GDM1 (cell line): ENCODE measurements around the gene TMEM88.
"Not testable (repeated sequence)": the region's sequence is repeated elsewhere in the genome, so short reads cannot be mapped to it uniquely, and the experiment has no call there.

ENCODE experiments used
- DNase-seq: peaks from one replicate; lab custom pipeline; 2025; lab: John Stamatoyannopoulos, UW

TMEM88 gene

GRCh38 chr17:7854851-7855659, at the start of gene TMEM88:
TSS of gene TMEM88 (plus strand) at chr17:7855066. CDS start at chr17:7855075, 9 bp downstream.
- no peak for DNase-seq

DNA sequence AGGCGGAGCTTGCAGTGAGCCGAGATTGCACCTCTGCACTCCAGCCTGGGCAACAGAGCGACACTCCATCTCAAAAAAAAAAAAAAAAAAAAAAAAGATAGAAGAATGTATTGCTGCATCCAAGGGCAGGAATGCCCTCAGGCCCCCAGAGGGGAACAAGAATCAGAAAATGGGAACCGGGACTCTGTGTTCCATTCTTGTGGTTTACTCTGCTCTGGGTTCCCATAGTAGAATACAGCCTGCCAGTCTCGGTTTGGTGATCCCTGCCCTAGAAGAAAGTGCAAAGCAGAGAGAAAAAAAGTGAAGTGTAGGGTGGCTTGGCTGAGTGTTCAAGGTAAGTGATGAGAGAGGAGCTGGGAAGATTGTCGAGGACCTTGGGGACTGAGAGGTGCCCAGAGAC, 48.3 kb upstream of the TMEM88 start:
- DNase-seq, result no peak

DNA sequence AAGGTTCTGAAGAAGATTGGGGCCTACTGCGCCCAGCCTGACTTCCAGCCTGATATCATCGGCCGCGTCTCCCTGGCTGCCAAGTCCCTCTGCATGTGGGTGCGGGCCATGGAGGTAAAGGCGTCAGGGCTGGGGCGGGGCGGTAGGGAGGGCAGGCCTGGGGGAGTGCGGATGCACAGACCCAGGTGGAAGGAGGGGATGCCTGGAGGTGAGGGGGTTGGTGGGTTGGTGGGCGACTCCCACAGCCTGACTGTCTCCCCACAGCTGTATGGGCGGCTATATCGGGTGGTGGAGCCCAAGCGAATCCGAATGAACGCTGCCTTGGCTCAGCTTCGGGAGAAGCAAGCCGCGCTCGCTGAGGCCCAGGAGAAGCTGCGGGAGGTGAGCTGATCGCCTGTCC, 47.7 kb upstream of the TMEM88 start:
- no peak for DNase-seq

DNA sequence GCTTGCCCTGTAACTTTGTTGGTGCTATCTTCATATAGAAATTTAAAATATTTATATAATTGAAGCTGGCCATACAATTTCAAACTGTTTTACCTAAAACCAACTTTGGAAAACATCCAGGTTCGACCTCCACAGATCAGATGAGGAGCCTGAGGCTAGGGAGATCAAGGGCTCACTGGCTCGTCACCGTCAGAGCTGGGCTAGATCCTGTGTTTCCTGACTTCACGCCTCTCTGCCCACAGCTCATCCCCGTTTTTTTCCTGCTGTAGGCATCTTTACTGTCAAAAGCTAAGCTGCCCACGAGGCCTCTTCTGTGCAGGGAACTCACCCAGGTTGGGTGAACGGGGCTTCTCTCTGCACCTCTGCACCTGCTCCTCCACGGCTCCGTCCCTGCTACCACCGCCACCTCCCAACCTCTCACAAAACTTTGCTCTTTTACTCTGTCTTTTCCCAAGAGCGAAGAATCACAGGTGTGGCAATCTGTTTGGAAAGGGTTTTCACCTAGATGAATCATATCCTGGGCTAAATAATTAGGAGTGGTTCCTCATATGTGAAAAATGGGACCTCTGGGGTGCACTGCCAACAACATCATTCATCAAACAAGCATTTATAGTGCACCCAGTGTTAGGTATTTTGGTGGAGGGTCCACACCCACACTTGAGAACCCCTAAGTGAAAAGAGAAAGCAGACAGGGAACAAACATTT, 45.6 kb upstream of the TMEM88 start:
- DNase-seq, result no peak

- not testable (repeated sequence) for DNase-seq
Measured at GRCh38 chr17:7809791-7810343, 45.0 kb upstream of the TMEM88 start.

DNA sequence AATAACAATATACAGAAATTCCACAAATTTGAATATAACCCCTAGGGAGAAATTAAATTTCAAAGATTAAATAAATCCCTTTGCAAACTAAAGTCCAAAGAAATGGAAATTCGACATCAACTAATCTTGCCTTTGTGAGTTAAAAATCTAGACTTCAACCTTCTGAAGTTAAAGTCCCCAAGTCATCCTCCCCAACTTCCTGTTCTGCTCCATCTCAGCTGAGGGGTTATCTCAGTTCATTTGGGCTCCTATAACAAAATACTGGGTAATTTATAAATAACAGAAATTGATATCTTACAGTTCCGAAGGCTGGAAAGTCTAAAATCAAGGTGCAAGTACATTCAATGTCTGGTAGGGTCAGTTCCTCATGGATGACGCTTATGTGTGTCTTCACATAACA, 43.6 kb upstream of the TMEM88 start:
- DNase-seq, result no peak

- DNase-seq, result no peak
Measured at GRCh38 chr17:7814969-7815368, 39.9 kb upstream of the TMEM88 start.

DNA sequence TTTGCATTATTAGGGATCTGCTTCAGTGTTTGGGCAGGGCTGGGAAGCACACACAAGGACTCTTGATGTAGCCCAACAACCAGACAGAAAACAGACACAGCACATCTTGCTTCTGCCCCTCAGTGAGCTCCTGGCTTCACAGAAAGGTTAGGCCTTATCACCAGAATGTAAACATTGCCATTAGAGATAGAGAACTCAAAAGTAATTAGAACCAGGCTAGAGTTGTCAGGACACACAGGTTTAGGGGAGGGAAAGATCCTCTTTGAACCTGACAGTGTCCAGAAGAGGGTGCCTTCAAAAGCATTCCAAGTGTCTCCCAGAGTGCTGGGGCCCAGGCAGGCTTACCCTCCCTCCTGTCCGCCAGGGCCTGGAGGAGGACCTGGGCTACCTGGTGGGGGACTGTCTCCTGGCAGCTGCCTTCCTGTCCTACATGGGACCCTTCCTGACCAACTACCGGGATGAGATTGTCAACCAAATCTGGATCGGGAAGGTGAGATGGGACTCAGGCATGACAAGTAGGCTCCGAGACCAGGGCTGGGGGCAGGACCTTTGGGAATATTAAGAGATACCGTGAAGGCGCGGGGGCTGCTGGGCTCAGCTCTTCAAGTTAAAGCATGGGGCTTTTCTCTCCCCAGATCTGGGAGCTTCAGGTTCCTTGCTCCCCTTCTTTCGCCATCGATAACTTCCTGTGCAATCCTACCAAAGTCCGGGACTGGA, 37.8 kb upstream of the TMEM88 start:
- no peak for DNase-seq

- DNase-seq, result no peak
Measured at GRCh38 chr17:7817643-7817964, 37.3 kb upstream of the TMEM88 start.

GRCh38 chr17:7818026-7818425, 36.8 kb upstream of the TMEM88 start:
- DNase-seq, result no peak

GRCh38 chr17:7818746-7819645, 35.9 kb upstream of the TMEM88 start:
- no peak for DNase-seq

DNA sequence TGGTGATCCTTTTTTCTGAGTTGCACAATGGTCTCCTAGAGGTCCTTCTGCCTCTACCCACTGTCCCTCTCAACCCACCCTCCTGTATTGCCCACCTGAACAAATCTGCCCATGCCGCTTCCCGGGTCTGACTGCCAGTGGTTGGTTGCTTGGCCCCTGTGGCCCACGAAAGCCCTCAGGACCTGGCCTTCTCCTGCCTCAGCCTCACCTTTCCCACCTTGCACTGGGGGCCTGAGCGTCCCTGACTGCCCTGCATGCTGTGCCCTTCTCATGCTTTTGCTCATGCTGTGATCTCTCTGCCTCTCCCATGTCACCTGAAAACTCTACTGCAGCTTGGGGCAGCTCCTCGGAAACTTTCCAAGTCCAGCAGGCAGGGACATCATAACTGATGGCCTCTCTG, 34.6 kb upstream of the TMEM88 start:
- no peak for DNase-seq

- DNase-seq, result no peak
Measured at GRCh38 chr17:7822126-7822525, 32.7 kb upstream of the TMEM88 start.

- DNase-seq, result no peak
Measured at GRCh38 chr17:7823581-7824001, 31.3 kb upstream of the TMEM88 start.

DNA sequence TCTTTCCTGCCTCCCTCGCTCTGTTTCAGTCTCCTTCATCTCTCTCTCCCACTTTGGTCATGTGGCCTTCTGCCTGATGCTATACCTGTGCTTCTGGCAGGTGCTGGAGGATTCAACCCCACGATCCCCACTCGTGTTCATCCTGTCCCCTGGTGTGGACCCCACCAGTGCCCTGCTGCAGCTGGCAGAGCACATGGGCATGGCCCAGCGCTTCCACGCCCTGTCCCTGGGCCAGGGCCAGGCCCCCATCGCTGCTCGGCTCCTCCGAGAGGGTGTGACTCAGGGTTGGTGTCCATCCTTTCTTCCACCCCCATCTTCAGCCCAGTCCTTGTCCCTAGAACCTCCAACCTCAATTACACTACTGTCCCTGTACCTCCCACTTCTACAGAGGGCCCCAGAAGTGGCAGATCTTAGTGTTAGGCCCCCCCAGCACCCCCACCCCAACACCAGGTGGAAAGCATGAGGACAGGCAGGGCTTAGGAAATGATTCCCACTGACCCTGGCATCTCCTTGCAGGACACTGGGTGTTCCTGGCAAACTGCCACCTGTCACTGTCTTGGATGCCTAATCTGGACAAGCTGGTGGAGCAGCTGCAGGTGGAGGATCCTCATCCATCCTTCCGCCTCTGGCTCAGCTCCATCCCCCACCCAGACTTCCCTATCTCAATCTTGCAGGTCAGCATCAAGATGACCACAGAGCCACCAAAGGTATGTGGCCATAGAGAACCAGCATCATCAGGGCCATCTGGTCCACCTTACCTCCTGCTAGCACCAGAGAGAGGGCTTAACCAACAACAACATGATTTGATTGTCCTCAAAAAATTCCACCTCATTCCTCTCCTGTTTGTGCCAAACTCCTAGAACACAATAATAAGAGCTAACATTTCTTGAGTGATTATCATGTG, 30.6 kb upstream of the TMEM88 start:
- no peak for DNase-seq

GRCh38 chr17:7825206-7825990, 29.5 kb upstream of the TMEM88 start:
- no peak for DNase-seq

- no peak for DNase-seq
Measured at GRCh38 chr17:7830616-7831015, 24.2 kb upstream of the TMEM88 start.

DNA sequence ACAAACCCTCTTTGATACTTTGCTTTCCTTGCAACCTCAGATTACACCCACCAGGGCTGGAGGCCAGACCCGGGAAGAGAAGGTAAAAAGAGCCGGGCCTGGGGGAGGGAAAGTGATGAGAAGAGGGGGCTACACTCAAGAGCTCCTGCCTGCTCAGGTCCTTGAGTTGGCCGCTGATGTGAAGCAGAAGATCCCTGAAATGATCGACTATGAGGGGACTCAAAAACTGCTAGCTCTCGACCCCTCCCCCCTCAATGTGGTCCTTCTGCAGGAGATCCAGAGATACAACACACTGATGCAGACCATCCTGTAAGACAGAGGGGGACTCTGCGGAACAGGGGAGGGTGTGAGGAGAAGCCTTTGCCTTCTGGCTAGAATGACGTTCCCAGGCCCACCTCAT, 23.6 kb upstream of the TMEM88 start:
- no peak for DNase-seq

- DNase-seq, result no peak
Measured at GRCh38 chr17:7832431-7832830, 22.4 kb upstream of the TMEM88 start.
